HepG2 (cell line): ENCODE measurements around the gene EPDR1. TPM values are rescaled to one million over a fixed set of nuclear protein-coding genes. Genes with fewer than 3 reads are reported as not detected.

Experiments
- AGO2 ChIP-seq: fragments of 200-400 bp; formaldehyde crosslinking; optimal IDR thresholded peaks from 2 replicates; pipeline ENCODE3; 2017; ENCODE audit warnings: mild to moderate bottlenecking, low read depth, low read length, moderate library complexity
- ISL2 ChIP-seq: sonication (generic); formaldehyde crosslinking; IDR thresholded peaks from 2 replicates; pipeline ENCODE4 v1.5.0; 2020; ENCODE audit warnings: missing genetic modification reagents
- LBX2 ChIP-seq: sonication (generic); formaldehyde crosslinking; IDR thresholded peaks from 2 replicates; pipeline ENCODE4 v1.5.0; 2020; ENCODE audit warnings: missing genetic modification reagents, mild to moderate bottlenecking, borderline replicate concordance
- MNT ChIP-seq: fragments of 450-650 bp; IDR thresholded peaks from 2 replicates; pipeline ENCODE4 v1.6.1; 2016
- REL ChIP-seq: sonication (generic); formaldehyde crosslinking; conservative IDR thresholded peaks from 2 replicates; pipeline ENCODE4 v1.8.0; 2022; ENCODE audit warnings: mild to moderate bottlenecking, missing genetic modification reagents, moderate library complexity
- SETDB1 ChIP-seq: sonication (generic); formaldehyde crosslinking; IDR thresholded peaks from 2 replicates; pipeline ENCODE4 v1.5.1; 2020; ENCODE audit warnings: missing genetic modification reagents, mild to moderate bottlenecking, borderline replicate concordance
- SPEN ChIP-seq: sonication (generic); formaldehyde crosslinking; IDR thresholded peaks from 2 replicates; pipeline ENCODE4 v1.5.1; 2020; ENCODE audit warnings: low read depth, mild to moderate bottlenecking, missing genetic modification reagents
- THRA ChIP-seq: sonication (generic); formaldehyde crosslinking; IDR thresholded peaks from 2 replicates; pipeline ENCODE4 v1.4.0; 2020; ENCODE audit warnings: missing genetic modification reagents, borderline replicate concordance
- ZBTB4 ChIP-seq: sonication (generic); formaldehyde crosslinking; IDR thresholded peaks from 2 replicates; pipeline ENCODE4 v1.4.0; 2020; ENCODE audit warnings: missing genetic modification reagents, mild to moderate bottlenecking, borderline replicate concordance
- ZFP36 ChIP-seq: fragments of 150-350 bp; IDR thresholded peaks from 2 replicates; pipeline ENCODE4 v1.6.1; 2018; ENCODE audit warnings: borderline replicate concordance, low read length, low read depth; ENCODE audit not compliant: partially characterized antibody
- ZIK1 ChIP-seq: sonication (generic); formaldehyde crosslinking; IDR thresholded peaks from 2 replicates; pipeline ENCODE4 v1.5.0; 2020; ENCODE audit warnings: mild to moderate bottlenecking, low read depth, missing genetic modification reagents, borderline replicate concordance
- ZMYM3 ChIP-seq: sonication (generic); formaldehyde crosslinking; IDR thresholded peaks from 2 replicates; pipeline ENCODE4 v1.5.1; 2020; ENCODE audit warnings: mild to moderate bottlenecking, missing genetic modification reagents
- ZNF274 ChIP-seq: sonication (generic); formaldehyde crosslinking; IDR thresholded peaks from 2 replicates; pipeline ENCODE4 v1.5.1; 2020; ENCODE audit warnings: mild to moderate bottlenecking, missing genetic modification reagents
- ZNF343 ChIP-seq: sonication (generic); formaldehyde crosslinking; IDR thresholded peaks from 2 replicates; pipeline ENCODE4 v1.4.0; 2020; ENCODE audit warnings: mild to moderate bottlenecking, missing genetic modification reagents
- ZNF512 ChIP-seq: sonication (generic); formaldehyde crosslinking; IDR thresholded peaks from 2 replicates; pipeline ENCODE4 v1.4.0; 2020; ENCODE audit warnings: mild to moderate bottlenecking, missing genetic modification reagents
- ZNF549 ChIP-seq: sonication (generic); formaldehyde crosslinking; IDR thresholded peaks from 2 replicates; pipeline ENCODE4 v1.5.0; 2020; ENCODE audit warnings: missing genetic modification reagents
- ZNF556 ChIP-seq: sonication (generic); formaldehyde crosslinking; IDR thresholded peaks from 2 replicates; pipeline ENCODE4 v1.4.0; 2020; ENCODE audit warnings: mild to moderate bottlenecking, missing genetic modification reagents, borderline replicate concordance
- ZNF564 ChIP-seq: sonication (generic); formaldehyde crosslinking; IDR thresholded peaks from 2 replicates; pipeline ENCODE4 v1.8.1; 2023; ENCODE audit warnings: mild to moderate bottlenecking, missing genetic modification reagents
- ZNF740 ChIP-seq: sonication (generic); formaldehyde crosslinking; IDR thresholded peaks from 2 replicates; pipeline ENCODE4 v1.4.0; 2020; ENCODE audit warnings: missing genetic modification reagents
- polyA plus RNA-seq, 8 experiments: library from polyadenylated mRNA; depleted of rRNA in 3 of 8; stranded (reverse) in 7 of 8; unstranded in 1 of 8; fragments of >200 nt; fragmentation: Illumina TruSeq in 4 of 8; extraction: Trizol in 4 of 8; gene quantifications; 2 replicates each; pipeline versions ENCODE4 v1.2.1 to v1.2.3, GENCODE V29; 2011 to 2016; ENCODE audit warnings: low read depth in 4 of 8, missing spikeins in 1 of 8, mixed read lengths in 1 of 8; ENCODE audit not compliant: insufficient read depth in 1 of 8
- total RNA-seq, 5 experiments: library from RNA; depleted of rRNA; stranded (reverse); fragments of >200 nt; fragmentation: Illumina TruSeq; extraction: Trizol; gene quantifications; 2 replicates each; pipeline ENCODE4 v1.2.3, GENCODE V29; 2016; ENCODE audit warnings: low read depth in 1 of 5

Gene EPDR1
- total and polyA plus RNA-seq, 2 of the 13 experiments (the other 11 are each of a cell fraction or from before 2014, with no cell fraction given), result 38.3 to 50.2 TPM

GRCh38 chr7:37916673-37917660 lies 3.5 kb upstream of the EPDR1 start, which contains the start of gene SFRP4 (continued):
- no peak for TF ChIP-seq ZNF274 (CRISPR knock-in tag)
- no peak for TF ChIP-seq ZNF512 (CRISPR knock-in tag)
- TF ChIP-seq LBX2 (CRISPR knock-in tag), result no peak
- TF ChIP-seq ZFP36, result no peak
- no peak for TF ChIP-seq REL (CRISPR knock-in tag)
- TF ChIP-seq THRA (CRISPR knock-in tag), result peak; percentile 11; the same call in 1 of the 2 replicates
- no peak for TF ChIP-seq ZNF549 (CRISPR knock-in tag)
- no peak for TF ChIP-seq ZNF564 (CRISPR knock-in tag)
- no peak for TF ChIP-seq ZMYM3 (CRISPR knock-in tag)
- no peak for TF ChIP-seq SPEN (CRISPR knock-in tag)
- TF ChIP-seq ZBTB4 (CRISPR knock-in tag), result no peak
- TF ChIP-seq ZIK1 (CRISPR knock-in tag), result 0 out of 2 replicates have a peak, but pooled peaks have one; percentile 7
- 0 out of 2 replicates have a peak, but pooled peaks have one; percentile 48 for TF ChIP-seq ZNF343 (CRISPR knock-in tag)
- TF ChIP-seq SETDB1, result no peak
- TF ChIP-seq ISL2, result 0 out of 2 replicates have a peak, but pooled peaks have one; percentile 15
- peak; percentile 52 for TF ChIP-seq AGO2
- TF ChIP-seq ZNF740 (CRISPR knock-in tag), result no peak
- peak; percentile 22; the same call in 1 of the 2 replicates for TF ChIP-seq ZNF556 (CRISPR knock-in tag)
- no peak for TF ChIP-seq MNT
